ENCODE results near the gene ARHGEF3.

The ARHGEF3 gene

DNA sequence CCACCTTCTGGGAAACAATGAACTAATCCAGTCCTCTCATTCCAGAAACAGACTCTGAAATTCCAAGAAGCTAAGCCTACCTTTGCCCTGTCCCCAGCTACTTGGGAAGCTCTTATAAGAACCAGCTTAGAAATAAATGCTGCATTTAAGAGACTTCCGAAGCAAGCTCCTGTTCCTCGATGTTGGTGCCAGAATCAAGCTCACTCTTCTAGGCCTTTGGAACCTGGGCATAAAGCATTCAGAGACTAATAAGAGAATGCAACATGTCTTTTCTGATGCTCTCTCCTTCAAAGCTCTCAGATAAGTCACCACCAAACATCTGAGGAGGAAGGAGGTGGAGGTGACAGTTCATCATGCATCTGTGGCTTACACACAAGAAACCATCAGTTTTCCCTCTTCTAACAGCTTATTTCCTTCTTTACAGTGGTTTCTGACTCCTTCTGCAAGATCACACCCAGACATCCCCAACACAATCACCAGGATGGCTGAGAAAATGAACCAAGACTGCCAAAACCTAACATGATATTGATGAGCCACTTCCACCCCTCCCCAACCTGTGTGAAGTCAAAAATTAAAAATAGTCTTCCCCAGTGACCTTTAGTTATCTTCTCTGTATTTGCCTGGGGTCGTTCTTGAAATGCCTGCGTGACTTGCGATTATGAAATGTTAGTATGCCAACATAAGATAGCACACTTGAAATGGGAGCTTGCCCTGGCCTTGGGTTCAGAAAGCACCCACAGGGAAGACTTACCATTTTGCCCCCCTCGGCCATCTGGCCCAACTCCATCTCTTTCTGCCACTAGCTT, 11.5 kb downstream of the ARHGEF3 start:
- H3K27me3 ChIP-seq (ENCODE audit: insufficient read depth, poor library complexity, severe bottlenecking), result no peaks in the 10 kb centered on the region
- TF ChIP-seq, protein P1, sequence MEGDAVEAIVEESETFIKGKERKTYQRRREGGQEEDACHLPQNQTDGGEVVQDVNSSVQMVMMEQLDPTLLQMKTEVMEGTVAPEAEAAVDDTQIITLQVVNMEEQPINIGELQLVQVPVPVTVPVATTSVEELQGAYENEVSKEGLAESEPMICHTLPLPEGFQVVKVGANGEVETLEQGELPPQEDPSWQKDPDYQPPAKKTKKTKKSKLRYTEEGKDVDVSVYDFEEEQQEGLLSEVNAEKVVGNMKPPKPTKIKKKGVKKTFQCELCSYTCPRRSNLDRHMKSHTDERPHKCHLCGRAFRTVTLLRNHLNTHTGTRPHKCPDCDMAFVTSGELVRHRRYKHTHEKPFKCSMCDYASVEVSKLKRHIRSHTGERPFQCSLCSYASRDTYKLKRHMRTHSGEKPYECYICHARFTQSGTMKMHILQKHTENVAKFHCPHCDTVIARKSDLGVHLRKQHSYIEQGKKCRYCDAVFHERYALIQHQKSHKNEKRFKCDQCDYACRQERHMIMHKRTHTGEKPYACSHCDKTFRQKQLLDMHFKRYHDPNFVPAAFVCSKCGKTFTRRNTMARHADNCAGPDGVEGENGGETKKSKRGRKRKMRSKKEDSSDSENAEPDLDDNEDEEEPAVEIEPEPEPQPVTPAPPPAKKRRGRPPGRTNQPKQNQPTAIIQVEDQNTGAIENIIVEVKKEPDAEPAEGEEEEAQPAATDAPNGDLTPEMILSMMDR (IDR thresholded peaks at IDR 0.05; ENCODE audit: insufficient read depth, low read length), result no peak
- TF ChIP-seq POLR2AphosphoS5 (IDR thresholded peaks at IDR 0.05; ENCODE audit: low read depth) (no peak), GABPA (IDR thresholded peaks at IDR 0.05; ENCODE audit: low read depth) (no peak), SPI1 (IDR thresholded peaks at IDR 0.05; ENCODE audit: borderline replicate concordance, low read depth) (no peak)
- TF ChIP-seq, protein P2, sequence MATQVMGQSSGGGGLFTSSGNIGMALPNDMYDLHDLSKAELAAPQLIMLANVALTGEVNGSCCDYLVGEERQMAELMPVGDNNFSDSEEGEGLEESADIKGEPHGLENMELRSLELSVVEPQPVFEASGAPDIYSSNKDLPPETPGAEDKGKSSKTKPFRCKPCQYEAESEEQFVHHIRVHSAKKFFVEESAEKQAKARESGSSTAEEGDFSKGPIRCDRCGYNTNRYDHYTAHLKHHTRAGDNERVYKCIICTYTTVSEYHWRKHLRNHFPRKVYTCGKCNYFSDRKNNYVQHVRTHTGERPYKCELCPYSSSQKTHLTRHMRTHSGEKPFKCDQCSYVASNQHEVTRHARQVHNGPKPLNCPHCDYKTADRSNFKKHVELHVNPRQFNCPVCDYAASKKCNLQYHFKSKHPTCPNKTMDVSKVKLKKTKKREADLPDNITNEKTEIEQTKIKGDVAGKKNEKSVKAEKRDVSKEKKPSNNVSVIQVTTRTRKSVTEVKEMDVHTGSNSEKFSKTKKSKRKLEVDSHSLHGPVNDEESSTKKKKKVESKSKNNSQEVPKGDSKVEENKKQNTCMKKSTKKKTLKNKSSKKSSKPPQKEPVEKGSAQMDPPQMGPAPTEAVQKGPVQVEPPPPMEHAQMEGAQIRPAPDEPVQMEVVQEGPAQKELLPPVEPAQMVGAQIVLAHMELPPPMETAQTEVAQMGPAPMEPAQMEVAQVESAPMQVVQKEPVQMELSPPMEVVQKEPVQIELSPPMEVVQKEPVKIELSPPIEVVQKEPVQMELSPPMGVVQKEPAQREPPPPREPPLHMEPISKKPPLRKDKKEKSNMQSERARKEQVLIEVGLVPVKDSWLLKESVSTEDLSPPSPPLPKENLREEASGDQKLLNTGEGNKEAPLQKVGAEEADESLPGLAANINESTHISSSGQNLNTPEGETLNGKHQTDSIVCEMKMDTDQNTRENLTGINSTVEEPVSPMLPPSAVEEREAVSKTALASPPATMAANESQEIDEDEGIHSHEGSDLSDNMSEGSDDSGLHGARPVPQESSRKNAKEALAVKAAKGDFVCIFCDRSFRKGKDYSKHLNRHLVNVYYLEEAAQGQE (IDR thresholded peaks at IDR 0.05; ENCODE audit: insufficient replicate concordance, low read depth), result no peak
- peak overlapping the region; percentile 3; the same call in 1 of the 2 replicates for H3K27ac ChIP-seq (replicated peaks)
- no peak overlapping the region for H3K4me3 ChIP-seq (replicated peaks; ENCODE audit: insufficient read depth, low read length)
- DNase-seq (ENCODE audit: low read depth in 1 of 2, low spot score in 1 of 2), result peak in 1 of 2 experiments; percentile 33

DNA sequence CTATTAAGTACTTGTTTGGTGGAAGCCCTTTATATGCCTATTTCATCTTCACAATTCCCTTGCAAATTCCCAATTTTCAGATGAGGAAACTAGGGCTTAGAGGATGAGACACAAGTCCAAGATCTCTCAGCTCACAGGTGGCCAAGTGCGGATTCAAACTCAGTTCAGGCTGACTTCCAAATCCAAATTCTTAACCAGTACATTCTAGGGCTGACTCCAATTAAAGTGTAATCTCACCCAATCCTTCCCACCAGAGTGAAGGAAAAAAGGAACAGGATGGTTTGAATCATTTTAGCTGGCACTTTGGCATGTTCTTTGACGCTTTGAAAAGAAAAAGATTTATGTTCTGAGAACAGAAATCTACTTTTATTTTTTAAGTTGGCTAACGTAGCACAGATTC, 12.7 kb downstream of the ARHGEF3 start:
- no peak overlapping the region for H3K4me3 ChIP-seq (replicated peaks; ENCODE audit: insufficient read depth, low read length)
- H3K27ac ChIP-seq (replicated peaks), result no peak overlapping the region
- TF ChIP-seq SPI1 (IDR thresholded peaks at IDR 0.05; ENCODE audit: borderline replicate concordance, low read depth) (no peak), GABPA (IDR thresholded peaks at IDR 0.05; ENCODE audit: low read depth) (no peak), POLR2AphosphoS5 (IDR thresholded peaks at IDR 0.05; ENCODE audit: low read depth) (no peak)
- TF ChIP-seq, protein P2 (IDR thresholded peaks at IDR 0.05; ENCODE audit: insufficient replicate concordance, low read depth), result no peak
- TF ChIP-seq, protein P1 (IDR thresholded peaks at IDR 0.05; ENCODE audit: insufficient read depth, low read length), result no peak
- no peaks in the 10 kb centered on the region for H3K27me3 ChIP-seq (ENCODE audit: insufficient read depth, poor library complexity, severe bottlenecking)
- no peak for DNase-seq (ENCODE audit: low read depth in 1 of 2, low spot score in 1 of 2)

DNA sequence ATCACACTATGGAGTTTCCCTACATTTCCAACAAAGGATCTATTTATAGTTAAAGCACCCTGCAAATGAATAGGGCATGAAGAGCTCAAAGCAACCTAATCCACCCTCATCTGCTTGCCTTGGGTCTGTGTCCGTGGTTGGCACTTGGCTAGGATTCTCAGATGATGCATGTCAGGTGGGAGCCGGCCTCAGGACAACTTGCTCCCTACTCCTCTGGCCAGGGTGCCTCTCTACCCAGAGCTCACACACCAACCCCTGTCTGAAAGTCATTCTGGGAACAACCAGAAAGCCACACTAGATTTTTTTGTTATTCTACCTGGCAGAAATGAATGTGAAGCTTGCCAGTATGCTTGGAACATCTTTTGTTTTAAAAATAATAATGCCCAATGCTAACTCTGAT, 13.2 kb downstream of the ARHGEF3 start:
- no peak for DNase-seq (ENCODE audit: low read depth in 1 of 2, low spot score in 1 of 2)
- Histone ChIP-seq H3K27ac (replicated peaks) (no peak overlapping the region), H3K27me3 (ENCODE audit: insufficient read depth, poor library complexity, severe bottlenecking) (no peaks in the 10 kb centered on the region), H3K4me3 (replicated peaks; ENCODE audit: insufficient read depth, low read length) (no peak overlapping the region)
- TF ChIP-seq GABPA (IDR thresholded peaks at IDR 0.05; ENCODE audit: low read depth) (no peak), POLR2AphosphoS5 (IDR thresholded peaks at IDR 0.05; ENCODE audit: low read depth) (no peak)
- TF ChIP-seq, protein P2 (IDR thresholded peaks at IDR 0.05; ENCODE audit: insufficient replicate concordance, low read depth), result no peak
- TF ChIP-seq, protein P1 (IDR thresholded peaks at IDR 0.05; ENCODE audit: insufficient read depth, low read length), result no peak
